ENCODE measurements around the gene SEMA5B. TPM values are rescaled to one million over a fixed set of nuclear protein-coding genes. Genes with fewer than 3 reads are reported as not detected.

The SEMA5B gene
- total and polyA plus RNA-seq, 9 of the 15 experiments (the other 6 are each of a cell fraction or from before 2014, with no cell fraction given) = not detected

GRCh38 chr3:122938783-122939425 lies 88.7 kb downstream of the SEMA5B start:
- no peaks in the 10 kb centered on the region for H3K9me3 ChIP-seq (replicated peaks; ENCODE audit: control insufficient read depth, insufficient read depth, low read depth, low read length)
- no peaks in the 10 kb centered on the region for H3K79me2 ChIP-seq (ENCODE audit: control insufficient read depth, insufficient read depth, low read length)
- FAIRE-seq (no peak), DNase-seq (ENCODE audit: extremely low read depth in 1 of 4, low spot score in 3 of 4) (peak in 2 of 4 experiments; percentile 26 to 27), ATAC-seq (peak; percentile 85)
- intact Hi-C loops (cut with micrococcal nuclease) = no loop called here
- H4K20me1 ChIP-seq (replicated peaks; ENCODE audit: control insufficient read depth, insufficient read depth, low read length) = no peaks in the 10 kb centered on the region
- no peaks in the 10 kb centered on the region for H3K9me1 ChIP-seq (ENCODE audit: control insufficient read depth, insufficient read depth, low read length)
- H3K9ac ChIP-seq (ENCODE audit: insufficient read depth in 1 of 2, low read depth in 2 of 2, low read length in 2 of 2) = no peak overlapping the region
- 16% methylated on average over 8 of the region's 9 CpGs for WGBS (ENCODE audit: insufficient coverage, low coverage, missing lambda C conversion rate)
- H3K27me3 ChIP-seq (ENCODE audit: control insufficient read depth in 2 of 2, insufficient read depth in 2 of 2, low read length in 2 of 2) = peaks cover 0 to 6% of the 10 kb centered on the region in 2 experiments; a peak in 2 of 5 replicates
- in situ Hi-C loops (cut with MboI) = no loop called here
- H3K4me1 ChIP-seq (replicated peaks in 1 of 2; ENCODE audit: control insufficient read depth in 2 of 2, insufficient read depth in 2 of 2, low read length in 2 of 2) = peaks cover 5 to 8% of the 10 kb centered on the region in 2 experiments; a peak in 3 of 5 replicates
- POLR2A ChIA-PET = interaction anchor here (0.5 to 0.7 kb wide), 2 partner anchors 26 to 338 kb away, joined by 3 read pairs; no protein-coding TSS in a partner anchor
- BruUV-seq (replicated peaks) = no TSS peak
- H3K27ac ChIP-seq (ENCODE audit: extremely low read depth, low read depth, low read length) = no peak overlapping the region
- no peak overlapping the region for H3K4me3 ChIP-seq
- peak overlapping the region; percentile 63 for H3K4me2 ChIP-seq (ENCODE audit: insufficient read depth, low read length)
- no peaks in the 10 kb centered on the region for H3K36me3 ChIP-seq (ENCODE audit: control insufficient read depth, insufficient read depth, low read length)
- CTCF ChIA-PET (ENCODE audit: low intra/inter-chr PET ratio) = no interaction called here
- H2AFZ ChIP-seq (ENCODE audit: low read depth, low read length) = peak overlapping the region; percentile 70
- TF ChIP-seq MBD2 (IDR thresholded peaks at IDR 0.05; ENCODE audit: borderline replicate concordance, low read depth) (no peak), CREM (IDR thresholded peaks at IDR 0.05; ENCODE audit: low read depth) (no peak), ZNF408 (CRISPR knock-in tag; IDR thresholded peaks at IDR 0.05; ENCODE audit: low read depth) (no peak), ERF (CRISPR knock-in tag; IDR thresholded peaks at IDR 0.05) (no peak), POLR2H (tag; IDR thresholded peaks at IDR 0.05; ENCODE audit: low read depth) (0 out of 2 replicates have a peak, but pooled peaks have one; percentile 44), HNRNPLL (IDR thresholded peaks at IDR 0.05; ENCODE audit: low read depth, low read length, poor library complexity, severe bottlenecking) (no peak), MEIS2 (IDR thresholded peaks at IDR 0.05; ENCODE audit: partially characterized antibody) (peak; percentile 47), RCOR1 (IDR thresholded peaks at IDR 0.05; ENCODE audit: borderline replicate concordance in 1 of 2, low read depth in 2 of 2, low read length in 2 of 2) (no peak), ZNF318 (IDR thresholded peaks at IDR 0.05; ENCODE audit: borderline replicate concordance in 1 of 2, low read depth in 1 of 2) (no peak), MXD1 (CRISPR knock-in tag; IDR thresholded peaks at IDR 0.05; ENCODE audit: borderline replicate concordance, poor library complexity, severe bottlenecking) (no peak), MIER1 (IDR thresholded peaks at IDR 0.05; ENCODE audit: low read depth) (no peak), PHTF2 (CRISPR knock-in tag; IDR thresholded peaks at IDR 0.05) (no peak), HOXB6 (CRISPR knock-in tag; IDR thresholded peaks at IDR 0.05; ENCODE audit: borderline replicate concordance) (no peak), POLR2B (IDR thresholded peaks at IDR 0.05; ENCODE audit: low read depth, partially characterized antibody) (no peak)

Data from K562 (cell line).